H9 (cell line): ENCODE measurements around the gene CA5A. TPM values are rescaled to one million over a fixed set of nuclear protein-coding genes. Genes with fewer than 3 reads are reported as not detected.
"Not testable (repeated sequence)": the region's sequence is repeated elsewhere in the genome, so short reads cannot be mapped to it uniquely, and the experiment has no call there.

Experiments
- DNase-seq: peaks from one replicate; pipeline ENCODE4 v3.0.0-alpha.2; 2017
- H2AFZ ChIP-seq: one replicate; pipeline ENCODE4 v1.6.1; 2013; ENCODE audit warnings: mild to moderate bottlenecking, low read length, control low read depth, moderate library complexity
- H2AK5ac ChIP-seq: 2 replicates; pipeline ENCODE4 v1.6.1; 2013; ENCODE audit warnings: low read length, control low read depth, mixed read lengths; ENCODE audit not compliant: insufficient read length
- H2BK120ac ChIP-seq: one replicate; pipeline ENCODE4 v1.6.1; 2013; ENCODE audit warnings: low read depth, mild to moderate bottlenecking, low read length, control low read depth, inconsistent platforms; ENCODE audit not compliant: poor library complexity, severe bottlenecking
- H2BK12ac ChIP-seq: 2 replicates; pipeline ENCODE4 v1.6.1; 2013; ENCODE audit warnings: low read length, control low read depth, mixed read lengths, low read depth; ENCODE audit not compliant: insufficient read length
- H2BK15ac ChIP-seq: 2 replicates; pipeline ENCODE4 v1.6.1; 2013; ENCODE audit warnings: low read depth, low read length, control low read depth
- H2BK20ac ChIP-seq: one replicate; pipeline ENCODE4 v1.6.1; 2013; ENCODE audit warnings: low read depth, mild to moderate bottlenecking, low read length, control low read depth, inconsistent platforms; ENCODE audit not compliant: poor library complexity, severe bottlenecking
- H2BK5ac ChIP-seq: 2 replicates; pipeline ENCODE4 v1.6.1; 2013; ENCODE audit warnings: low read length, control low read depth, mixed read lengths; ENCODE audit not compliant: insufficient read length
- H3K14ac ChIP-seq: 2 replicates; pipeline ENCODE4 v1.6.1; 2013; ENCODE audit warnings: low read length, control low read depth; ENCODE audit not compliant: insufficient read depth
- H3K18ac ChIP-seq: 2 replicates; pipeline ENCODE4 v1.6.1; 2013; ENCODE audit warnings: low read depth, mild to moderate bottlenecking, mixed read lengths, low read length, control low read depth; ENCODE audit not compliant: insufficient read length
- H3K23ac ChIP-seq: 2 replicates; pipeline ENCODE4 v1.6.1; 2013; ENCODE audit warnings: low read length, control low read depth, mixed read lengths, low read depth; ENCODE audit not compliant: insufficient read length
- H3K23me2 ChIP-seq: 2 replicates; pipeline ENCODE4 v1.6.1; 2013; ENCODE audit warnings: low read depth, mild to moderate bottlenecking, mixed read lengths, low read length, control low read depth; ENCODE audit not compliant: insufficient read length, poor library complexity, severe bottlenecking
- H3K27ac ChIP-seq: 2 replicates; pipeline ENCODE4 v1.5.1; 2013; ENCODE audit warnings: low read length, control low read depth, mixed read lengths, low read depth; ENCODE audit not compliant: insufficient read length
- H3K27me3 ChIP-seq: 2 replicates; pipeline ENCODE4 v1.6.1; 2013; ENCODE audit warnings: low read length, control low read depth, inconsistent platforms; ENCODE audit not compliant: insufficient read depth
- H3K4ac ChIP-seq: 2 replicates; pipeline ENCODE4 v1.6.1; 2013; ENCODE audit warnings: low read depth, mild to moderate bottlenecking, control low read depth, inconsistent platforms, low read length, moderate library complexity
- H3K4me1 ChIP-seq: 2 replicates; pipeline ENCODE4 v1.6.1; 2013; ENCODE audit warnings: low read length, control low read depth, inconsistent platforms; ENCODE audit not compliant: insufficient read depth
- H3K4me2 ChIP-seq: 2 replicates; pipeline ENCODE4 v1.6.1; 2013; ENCODE audit warnings: low read length, control low read depth, mixed read lengths; ENCODE audit not compliant: insufficient read length, insufficient read depth
- H3K56ac ChIP-seq: 2 replicates; pipeline ENCODE4 v1.6.1; 2013; ENCODE audit warnings: low read depth, mild to moderate bottlenecking, mixed read lengths, low read length, control low read depth; ENCODE audit not compliant: insufficient read length
- H3K79me1 ChIP-seq: 2 replicates; pipeline ENCODE4 v1.6.1; 2013; ENCODE audit warnings: low read depth, mild to moderate bottlenecking, moderate library complexity, low read length, control low read depth, inconsistent platforms; ENCODE audit not compliant: insufficient read depth, poor library complexity, severe bottlenecking
- H3K79me2 ChIP-seq: 2 replicates; pipeline ENCODE4 v1.6.1; 2013; ENCODE audit warnings: low read length, control low read depth, inconsistent platforms; ENCODE audit not compliant: insufficient read depth
- H3K9ac ChIP-seq: 2 replicates; pipeline ENCODE4 v1.6.1; 2013; ENCODE audit warnings: low read length, control low read depth, mixed read lengths; ENCODE audit not compliant: insufficient read length; ENCODE audit errors: extremely low read depth
- H3K9me3 ChIP-seq: one replicate; pipeline ENCODE4 v1.6.1; 2013; ENCODE audit warnings: low read depth, low read length, inconsistent platforms; ENCODE audit not compliant: control insufficient read depth
- H3T11ph ChIP-seq: one replicate; pipeline ENCODE4 v1.6.1; 2013; ENCODE audit warnings: mild to moderate bottlenecking, low read length, control low read depth, inconsistent platforms
- H4K20me1 ChIP-seq: one replicate; pipeline ENCODE4 v1.6.1; 2013; ENCODE audit not compliant: control insufficient read depth, insufficient read length, insufficient read depth
- H4K5ac ChIP-seq: 2 replicates; pipeline ENCODE4 v1.6.1; 2013; ENCODE audit warnings: low read depth, mild to moderate bottlenecking, mixed read lengths, low read length, control low read depth; ENCODE audit not compliant: insufficient read length
- H4K8ac ChIP-seq: replicated peaks from 2 replicates; pipeline ENCODE4 v1.6.1; 2013; ENCODE audit warnings: low read length, control low read depth, mixed read lengths, low read depth; ENCODE audit not compliant: insufficient read length
- H4K91ac ChIP-seq: 2 replicates; pipeline ENCODE4 v1.6.1; 2013; ENCODE audit warnings: low read depth, mild to moderate bottlenecking, moderate library complexity, mixed read lengths, low read length, control low read depth; ENCODE audit not compliant: insufficient read length
- H3K27ac Mint-ChIP-seq, 3 experiments: 2 replicates in 2 of 3; 3 replicates in 1 of 3; pipeline ENCODE4 v1.8.0; 2020 to 2021; ENCODE audit warnings: mixed read lengths in 3 of 3, mild to moderate bottlenecking in 1 of 3, moderate library complexity in 1 of 3
- H3K27me3 Mint-ChIP-seq: 2 replicates; pipeline ENCODE4 v1.8.0; 2021; ENCODE audit warnings: low read depth, mild to moderate bottlenecking, moderate library complexity, mixed read lengths
- H3K36me3 Mint-ChIP-seq, 3 experiments: 2 replicates in 2 of 3; 3 replicates in 1 of 3; pipeline ENCODE4 v1.8.0; 2020 to 2021; ENCODE audit warnings: low read depth in 3 of 3, mixed read lengths in 3 of 3; ENCODE audit not compliant: insufficient read depth in 1 of 3
- H3K4me1 Mint-ChIP-seq, 2 experiments: 2 replicates each; pipeline ENCODE4 v1.8.0; 2020; ENCODE audit warnings: mixed read lengths in 2 of 2
- H3K4me3 Mint-ChIP-seq, 2 experiments: 2 replicates in 1 of 2; 3 replicates in 1 of 2; pipeline ENCODE4 v1.8.0; 2020 to 2021; ENCODE audit warnings: mild to moderate bottlenecking in 2 of 2, mixed read lengths in 2 of 2, moderate library complexity in 1 of 2
- H3K9me3 Mint-ChIP-seq, 2 experiments: 2 replicates in 1 of 2; 3 replicates in 1 of 2; pipeline ENCODE4 v1.8.0; 2020; ENCODE audit warnings: mild to moderate bottlenecking in 2 of 2, mixed read lengths in 2 of 2, moderate library complexity in 1 of 2
- WGBS: extraction: QIAGEN DNeasy Blood & Tissue Kit; methylation state at CpG from one replicate; pipeline ENCODE4 v1.1.7; 2013; ENCODE audit warnings: missing lambda C conversion rate, low lambda C conversion rate, mixed read lengths; ENCODE audit not compliant: insufficient read length; ENCODE audit errors: extremely low coverage; 5-methylcytosine and 5-hydroxymethylcytosine counted together
- total RNA-seq: library from RNA; stranded (reverse); gene quantifications from 2 replicates; pipeline ENCODE4 v1.2.1, GENCODE V29; 2021
- TF ChIP-seq, protein P1 (sequence below): fragments of 200-600 bp; sonication (generic); conservative IDR thresholded peaks from 3 replicates; pipeline ENCODE4 v1.8.0; 2021; ENCODE audit warnings: antibody characterized with exemption, mild to moderate bottlenecking

CA5A gene
- total RNA-seq, 1 experiment from 2014 or later = not detected

GRCh38 chr16:87914812-87915211 is 21.5 kb downstream of the CA5A start:
- Histone ChIP-seq H3K9ac (no peak overlapping the region), H4K8ac (no peak overlapping the region), H3K79me2 (no peaks in the 10 kb centered on the region), H3T11ph (no peak overlapping the region), H3K23ac (no peak overlapping the region), H2AFZ (no peak overlapping the region), H2BK20ac (no peak overlapping the region), H3K79me1 (no peaks in the 10 kb centered on the region), H3K4ac (no peak overlapping the region), H3K4me1 (no peaks in the 10 kb centered on the region), H3K14ac (no peak overlapping the region), H2BK5ac (no peak overlapping the region), H3K9me3 (no peaks in the 10 kb centered on the region), H3K23me2 (no peaks in the 10 kb centered on the region), H2BK120ac (no peak overlapping the region), H3K27ac (no peak overlapping the region), H4K5ac (no peak overlapping the region), H4K20me1 (peaks cover 3% of the 10 kb centered on the region), H3K18ac (no peak overlapping the region), H2BK12ac (no peak overlapping the region), H3K27me3 (no peaks in the 10 kb centered on the region), H4K91ac (no peak overlapping the region), H2AK5ac (no peak overlapping the region), H3K4me2 (no peak overlapping the region), H2BK15ac (no peak overlapping the region), H3K56ac (no peak overlapping the region)
- Mint-ChIP-seq H3K4me3 (no peak overlapping the region), H3K4me1 (peaks cover 4 to 6% of the 10 kb centered on the region in 2 experiments), H3K36me3 (no peaks in the 10 kb centered on the region; a peak in 1 of 7 replicates), H3K27me3 (peaks cover 7% of the 10 kb centered on the region), H3K27ac (no peak overlapping the region), H3K9me3 (no peaks in the 10 kb centered on the region; a peak in 1 of 5 replicates)
- WGBS = no CpG with 5 or more reads among the region's 25 CpGs
- DNase-seq = no peak
- TF ChIP-seq, protein P1, sequence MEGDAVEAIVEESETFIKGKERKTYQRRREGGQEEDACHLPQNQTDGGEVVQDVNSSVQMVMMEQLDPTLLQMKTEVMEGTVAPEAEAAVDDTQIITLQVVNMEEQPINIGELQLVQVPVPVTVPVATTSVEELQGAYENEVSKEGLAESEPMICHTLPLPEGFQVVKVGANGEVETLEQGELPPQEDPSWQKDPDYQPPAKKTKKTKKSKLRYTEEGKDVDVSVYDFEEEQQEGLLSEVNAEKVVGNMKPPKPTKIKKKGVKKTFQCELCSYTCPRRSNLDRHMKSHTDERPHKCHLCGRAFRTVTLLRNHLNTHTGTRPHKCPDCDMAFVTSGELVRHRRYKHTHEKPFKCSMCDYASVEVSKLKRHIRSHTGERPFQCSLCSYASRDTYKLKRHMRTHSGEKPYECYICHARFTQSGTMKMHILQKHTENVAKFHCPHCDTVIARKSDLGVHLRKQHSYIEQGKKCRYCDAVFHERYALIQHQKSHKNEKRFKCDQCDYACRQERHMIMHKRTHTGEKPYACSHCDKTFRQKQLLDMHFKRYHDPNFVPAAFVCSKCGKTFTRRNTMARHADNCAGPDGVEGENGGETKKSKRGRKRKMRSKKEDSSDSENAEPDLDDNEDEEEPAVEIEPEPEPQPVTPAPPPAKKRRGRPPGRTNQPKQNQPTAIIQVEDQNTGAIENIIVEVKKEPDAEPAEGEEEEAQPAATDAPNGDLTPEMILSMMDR = no peak

- not testable (repeated sequence) for H2AK5ac ChIP-seq, H3K9ac ChIP-seq, DNase-seq, H2BK5ac ChIP-seq, H3K9me3 Mint-ChIP-seq, H3K4me3 Mint-ChIP-seq, H3K27me3 ChIP-seq, H3K36me3 Mint-ChIP-seq, H3K23ac ChIP-seq, H3K4me2 ChIP-seq, H2BK12ac ChIP-seq, H4K91ac ChIP-seq, H3K9me3 ChIP-seq, H3K4me1 Mint-ChIP-seq, H4K5ac ChIP-seq, H3K56ac ChIP-seq, H3K27ac ChIP-seq, H4K8ac ChIP-seq, H3K4ac ChIP-seq, H2BK15ac ChIP-seq, H4K20me1 ChIP-seq, H3K79me1 ChIP-seq, H3K79me2 ChIP-seq, H3K23me2 ChIP-seq, H3K4me1 ChIP-seq, H3K18ac ChIP-seq, H2BK20ac ChIP-seq, H3T11ph ChIP-seq, H3K14ac ChIP-seq, H2BK120ac ChIP-seq, H3K27ac Mint-ChIP-seq, H2AFZ ChIP-seq
- WGBS = no CpG with 5 or more reads among the region's 27 CpGs
- H3K27me3 Mint-ChIP-seq = peaks cover 11% of the 10 kb centered on the region
Observed at GRCh38 chr16:87914021-87914725, 22.2 kb downstream of the CA5A start.
